ENCODE measurements around the gene CASKIN2. TPM values are rescaled to one million over a fixed set of nuclear protein-coding genes. Genes with fewer than 3 reads are reported as not detected.

Gene CASKIN2
- total RNA-seq, 1 donor from 2014 or later: 3.9 TPM

- peaks cover 13% of the 10 kb centered on the region for H3K36me3 ChIP-seq (ENCODE audit: control insufficient read depth, insufficient read depth, low read length)
- no peak overlapping the region for H3K4me3 ChIP-seq (ENCODE audit: low read depth, low read length)
- no peaks in the 10 kb centered on the region for H3K27me3 ChIP-seq (ENCODE audit: control insufficient read depth, insufficient read depth, low read length)
- TF ChIP-seq CTCF (IDR thresholded peaks at IDR 0.05; ENCODE audit: insufficient read depth, low read length, severe bottlenecking): no peak
- FAIRE-seq (no peak), DNase-seq (ENCODE audit: low read depth) (no peak)
These were observed 7.3 kb downstream of the CASKIN2 start for GRCh38 chr17:75507733-75508719.

GRCh38 chr17:75506888-75507287, 8.4 kb downstream of the CASKIN2 start:
- TF ChIP-seq CTCF (IDR thresholded peaks at IDR 0.05; ENCODE audit: insufficient read depth, low read length, severe bottlenecking): no peak
- no peak for DNase-seq (ENCODE audit: low read depth)
- peaks cover 16% of the 10 kb centered on the region for H3K36me3 ChIP-seq (ENCODE audit: control insufficient read depth, insufficient read depth, low read length)
- no peaks in the 10 kb centered on the region for H3K27me3 ChIP-seq (ENCODE audit: control insufficient read depth, insufficient read depth, low read length)
- FAIRE-seq: no peak
- H3K4me3 ChIP-seq (ENCODE audit: low read depth, low read length): no peak overlapping the region

- Histone ChIP-seq H3K4me3 (ENCODE audit: low read depth, low read length) (no peak overlapping the region), H3K36me3 (ENCODE audit: control insufficient read depth, insufficient read depth, low read length) (peaks cover 17% of the 10 kb centered on the region), H3K27me3 (ENCODE audit: control insufficient read depth, insufficient read depth, low read length) (no peaks in the 10 kb centered on the region)
- FAIRE-seq (no peak), DNase-seq (ENCODE audit: low read depth) (no peak)
- no peak for TF ChIP-seq CTCF (IDR thresholded peaks at IDR 0.05; ENCODE audit: insufficient read depth, low read length, severe bottlenecking)
These were observed 9.2 kb downstream of the CASKIN2 start for GRCh38 chr17:75506134-75506533.

GRCh38 chr17:75505640-75506039, 9.7 kb downstream of the CASKIN2 start:
- TF ChIP-seq CTCF (IDR thresholded peaks at IDR 0.05; ENCODE audit: insufficient read depth, low read length, severe bottlenecking): no peak
- Histone ChIP-seq H3K36me3 (ENCODE audit: control insufficient read depth, insufficient read depth, low read length) (peaks cover 17% of the 10 kb centered on the region), H3K27me3 (ENCODE audit: control insufficient read depth, insufficient read depth, low read length) (no peaks in the 10 kb centered on the region), H3K4me3 (ENCODE audit: low read depth, low read length) (no peak overlapping the region)
- DNase-seq (ENCODE audit: low read depth): no peak
- no peak for FAIRE-seq

GRCh38 chr17:75505152-75505409, 10.3 kb downstream of the CASKIN2 start:
- FAIRE-seq: no peak
- no peaks in the 10 kb centered on the region for H3K27me3 ChIP-seq (ENCODE audit: control insufficient read depth, insufficient read depth, low read length)
- no peak for DNase-seq (ENCODE audit: low read depth)
- H3K4me3 ChIP-seq (ENCODE audit: low read depth, low read length): no peak overlapping the region
- TF ChIP-seq CTCF (IDR thresholded peaks at IDR 0.05; ENCODE audit: insufficient read depth, low read length, severe bottlenecking): no peak
- peaks cover 17% of the 10 kb centered on the region for H3K36me3 ChIP-seq (ENCODE audit: control insufficient read depth, insufficient read depth, low read length)
